ENCODE data around the gene RHBDF1.

GRCh38 chr16:35011-35677 lies 37.3 kb downstream of the RHBDF1 start:
- no peak; the same call in 1 of the 2 replicates for TF ChIP-seq POLR2AphosphoS5 (IDR thresholded peaks at IDR 0.05; ENCODE audit: borderline replicate concordance, low read depth, low read length)
- TF ChIP-seq EZH2 (IDR thresholded peaks at IDR 0.05): no peak

Measured in SK-N-MC (cell line).